Vagina (tissue), 2 donors: ENCODE measurements around the gene IGSF9. TPM values are rescaled to one million over a fixed set of nuclear protein-coding genes. Genes with fewer than 3 reads are reported as not detected.

Source experiments
- DNase-seq, 2 donors: peaks; one replicate each; pipeline ENCODE4 v3.0.0-alpha.2; 2017; ENCODE audit errors: extremely low spot score in 2 of 2
- H3K27ac ChIP-seq: fragments of 200-600 bp; sonication (generic); one replicate; pipeline ENCODE4 v1.5.1; 2019
- H3K27me3 ChIP-seq: fragments of 200-600 bp; sonication (generic); one replicate; pipeline ENCODE4 v1.5.1; 2019
- H3K36me3 ChIP-seq, 2 donors: fragments of 200-600 bp; sonication (generic); one replicate each; pipeline ENCODE4 v1.5.1; 2017 to 2019
- H3K4me1 ChIP-seq: fragments of 200-600 bp; sonication (generic); one replicate; pipeline ENCODE4 v1.5.1; 2019
- H3K4me3 ChIP-seq, 2 donors: fragments of 200-600 bp; sonication (generic); 1 replicate in 1 of 2; 2 replicates in 1 of 2; pipeline ENCODE4 v1.5.1; 2016 to 2019
- H3K9me3 ChIP-seq: fragments of 200-600 bp; sonication (generic); one replicate; pipeline ENCODE4 v1.5.1; 2019
- CTCF ChIP-seq, 3 experiments: fragments of 450-650 bp in 2 of 3; fragments of 200-600 bp in 1 of 3; sonication (generic) in 1 of 3; IDR thresholded peaks; one replicate each; pipeline ENCODE4 v1.5.1; 2017 to 2019; ENCODE audit warnings: antibody characterized with exemption in 3 of 3, mild to moderate bottlenecking in 2 of 3, moderate library complexity in 2 of 3
- POLR2A ChIP-seq, 2 donors: fragments of 450-650 bp; IDR thresholded peaks; one replicate each; pipeline ENCODE4 v1.6.1; 2017; ENCODE audit warnings: antibody characterized with exemption in 2 of 2, mild to moderate bottlenecking in 2 of 2, moderate library complexity in 2 of 2
- POLR2AphosphoS5 ChIP-seq, 2 donors: sonication (generic); formaldehyde crosslinking; IDR thresholded peaks; one replicate each; pipeline ENCODE4 v1.9.0; 2017; ENCODE audit warnings: antibody characterized with exemption in 2 of 2, mild to moderate bottlenecking in 2 of 2, low read depth in 1 of 2; ENCODE audit not compliant: insufficient read depth in 1 of 2
- intact Hi-C: fragments of 100-400 bp; cut with DNase I; formaldehyde crosslinking; loops from one replicate; pipeline ENCODE4 v1.15.1; 2023
- microRNA-seq: library from miRNA; unstranded; fragments of <30 nt; microRNA quantifications from one replicate; pipeline ENCODE4, GENCODE V29; 2017; ENCODE audit warnings: borderline number of aligned reads, borderline replicate concordance
- small RNA-seq: library from RNA; depleted of rRNA; stranded (forward); fragments of <200 nt; gene quantifications from one replicate; pipeline ENCODE3, GENCODE V24; 2016
- total RNA-seq: library from RNA; depleted of rRNA; stranded (reverse); fragments of >200 nt; gene quantifications from one replicate; pipeline ENCODE4 v1.2.3, GENCODE V29; 2016

IGSF9 gene
- total RNA-seq, 1 donor from 2014 or later: 5.6 TPM

GRCh38 chr1:159877695-159878444 is 67.5 kb downstream of the IGSF9 start:
- no peak for DNase-seq
- no peak for TF ChIP-seq POLR2AphosphoS5 (IDR thresholded peaks at IDR 0.05; ENCODE audit: insufficient read depth in 1 of 2, low read depth in 1 of 2)
- TF ChIP-seq CTCF (IDR thresholded peaks at IDR 0.05): no peak
- no peak for TF ChIP-seq POLR2A (IDR thresholded peaks at IDR 0.05)
- H3K9me3 ChIP-seq: no peaks in the 10 kb centered on the region
- H3K27ac ChIP-seq: no peak overlapping the region
- H3K4me1 ChIP-seq: peaks cover 15% of the 10 kb centered on the region
- no peaks in the 10 kb centered on the region for H3K36me3 ChIP-seq
- no peak overlapping the region for H3K4me3 ChIP-seq
- H3K27me3 ChIP-seq: no peaks in the 10 kb centered on the region
- intact Hi-C loops: no loop called here

Small RNA genes lying within 50 kb of the gene (microRNA-seq; reads per million reads assigned to microRNA genes)
- gene MIR4259: not detected

Small RNA genes lying within 50 kb of the gene (small RNA-seq; reads per million reads assigned to genes)
- gene MIR4259: not detected

Other genes starting within 250 kb of the IGSF9 start
- gene CRP, start 231.0 kb downstream of the IGSF9 start, total RNA-seq: not detected
- 106 TPM for gene DUSP23, start 164.7 kb downstream of the IGSF9 start, total RNA-seq
- not detected for gene FCRL6, start 143.3 kb downstream of the IGSF9 start, total RNA-seq
- gene SLAMF8, start 118.7 kb downstream of the IGSF9 start, total RNA-seq: 1.5 TPM
- gene VSIG8, start 83.0 kb downstream of the IGSF9 start, total RNA-seq: not detected
- not detected for gene CFAP45, start 45.4 kb downstream of the IGSF9 start, total RNA-seq
- 290 TPM for gene TAGLN2, start 20.1 kb downstream of the IGSF9 start, total RNA-seq
- gene SLAMF9, start 8.6 kb upstream of the IGSF9 start, total RNA-seq: not detected
- gene PIGM, start 86.4 kb upstream of the IGSF9 start, total RNA-seq: 2.7 TPM
- gene KCNJ10, start 124.5 kb upstream of the IGSF9 start, total RNA-seq: not detected
- gene KCNJ9, start 135.9 kb upstream of the IGSF9 start, total RNA-seq: not detected
- 21.6 TPM for gene IGSF8, start 153.0 kb upstream of the IGSF9 start, total RNA-seq
- 11.0 TPM for gene ATP1A2, start 170.1 kb upstream of the IGSF9 start, total RNA-seq
- gene ATP1A4, start 206.0 kb upstream of the IGSF9 start, total RNA-seq: not detected
- not detected for gene CASQ1, start 245.0 kb upstream of the IGSF9 start, total RNA-seq